HepG2 (cell line): ENCODE measurements around the gene SCAF8. TPM values are rescaled to one million over a fixed set of nuclear protein-coding genes. Genes with fewer than 3 reads are reported as not detected.
A peak's percentile ranks its signal among the peaks of the same experiment; 100 is the strongest.

ENCODE experiments used
- DPF2 ChIP-seq: sonication (generic); formaldehyde crosslinking; IDR thresholded peaks from 2 replicates; pipeline ENCODE4 v1.4.0; 2020; ENCODE audit warnings: mild to moderate bottlenecking, low read depth, missing genetic modification reagents, borderline replicate concordance
- E2F1 ChIP-seq: sonication (generic); formaldehyde crosslinking; IDR thresholded peaks from 2 replicates; pipeline ENCODE4 v1.5.0; 2020; ENCODE audit warnings: missing genetic modification reagents
- GATAD1 ChIP-seq: IDR thresholded peaks from 2 replicates; pipeline ENCODE4 v1.6.1; 2016; ENCODE audit warnings: missing genetic modification reagents, missing compliant biosample characterization
- KDM3A ChIP-seq: IDR thresholded peaks from 2 replicates; pipeline ENCODE4 v1.6.1; 2018; ENCODE audit warnings: low read depth, missing compliant biosample characterization
- KDM5B ChIP-seq: sonication (generic); formaldehyde crosslinking; IDR thresholded peaks from 2 replicates; pipeline ENCODE4 v1.4.0; 2020; ENCODE audit warnings: missing genetic modification reagents, mild to moderate bottlenecking, borderline replicate concordance
- KIAA2018 ChIP-seq: sonication (generic); formaldehyde crosslinking; IDR thresholded peaks from 2 replicates; pipeline ENCODE4 v1.5.0; 2020; ENCODE audit warnings: mild to moderate bottlenecking, missing genetic modification reagents, borderline replicate concordance
- MED1 ChIP-seq: sonication (generic); formaldehyde crosslinking; IDR thresholded peaks from 2 replicates; pipeline ENCODE4 v1.4.0; 2020; ENCODE audit warnings: missing genetic modification reagents
- PAF1 ChIP-seq: IDR thresholded peaks from 2 replicates; pipeline ENCODE4 v1.6.1; 2016; ENCODE audit warnings: missing genetic modification reagents, missing compliant biosample characterization
- RORA ChIP-seq: sonication (generic); formaldehyde crosslinking; IDR thresholded peaks from 2 replicates; pipeline ENCODE4 v1.5.0; 2020; ENCODE audit warnings: mild to moderate bottlenecking, missing genetic modification reagents, moderate library complexity
- SIN3B ChIP-seq: fragments of 150-350 bp; IDR thresholded peaks from 2 replicates; pipeline ENCODE4 v1.6.1; 2014; ENCODE audit warnings: low read length
- SIX1 ChIP-seq: sonication (generic); formaldehyde crosslinking; IDR thresholded peaks from 2 replicates; pipeline ENCODE4 v1.4.0; 2020; ENCODE audit warnings: missing genetic modification reagents, borderline replicate concordance
- TARDBP ChIP-seq: sonication (generic); formaldehyde crosslinking; IDR thresholded peaks from 2 replicates; pipeline ENCODE4 v1.8.0; 2022; ENCODE audit warnings: mild to moderate bottlenecking, missing genetic modification reagents
- ZNF292 ChIP-seq: sonication (generic); formaldehyde crosslinking; IDR thresholded peaks from 2 replicates; pipeline ENCODE4 v1.8.1; 2022; ENCODE audit warnings: mild to moderate bottlenecking, low read depth, missing genetic modification reagents, borderline replicate concordance
- ZNF543 ChIP-seq: sonication (generic); formaldehyde crosslinking; IDR thresholded peaks from 2 replicates; pipeline ENCODE4 v1.4.0; 2020; ENCODE audit warnings: mild to moderate bottlenecking, missing genetic modification reagents
- polyA plus RNA-seq, 8 experiments: library from polyadenylated mRNA; depleted of rRNA in 3 of 8; stranded (reverse) in 7 of 8; unstranded in 1 of 8; fragments of >200 nt; fragmentation: Illumina TruSeq in 4 of 8; extraction: Trizol in 4 of 8; gene quantifications; 2 replicates each; pipeline versions ENCODE4 v1.2.1 to v1.2.3, GENCODE V29; 2011 to 2016; ENCODE audit warnings: low read depth in 4 of 8, missing spikeins in 1 of 8, mixed read lengths in 1 of 8; ENCODE audit not compliant: insufficient read depth in 1 of 8
- total RNA-seq, 5 experiments: library from RNA; depleted of rRNA; stranded (reverse); fragments of >200 nt; fragmentation: Illumina TruSeq; extraction: Trizol; gene quantifications; 2 replicates each; pipeline ENCODE4 v1.2.3, GENCODE V29; 2016; ENCODE audit warnings: low read depth in 1 of 5
- TF ChIP-seq, protein P1 (sequence below): sonication (generic); formaldehyde crosslinking; IDR thresholded peaks from 2 replicates; pipeline ENCODE4 v1.5.0; 2020; ENCODE audit warnings: mild to moderate bottlenecking, missing genetic modification reagents

The SCAF8 gene
- total and polyA plus RNA-seq, 2 of the 13 experiments (the other 11 are each of a cell fraction or from before 2014, with no cell fraction given), result 15.3 to 40.8 TPM

GRCh38 chr6:154733626-154734382 lies 588 bp downstream of the SCAF8 start (continued):
- TF ChIP-seq KIAA2018 (CRISPR knock-in tag) (no peak), TARDBP (CRISPR knock-in tag) (no peak; the same call in 1 of the 2 replicates), ZNF543 (peak; percentile 95), PAF1 (CRISPR knock-in tag) (no peak), DPF2 (no peak), KDM3A (CRISPR knock-in tag) (peak; percentile 59; the same call in 1 of the 2 replicates), SIN3B (no peak), SIX1 (no peak), GATAD1 (peak; percentile 63; the same call in 1 of the 2 replicates), ZNF292 (no peak), RORA (CRISPR knock-in tag) (no peak), MED1 (CRISPR knock-in tag) (no peak; the same call in none of the 2 replicates), E2F1 (CRISPR knock-in tag) (no peak), KDM5B (CRISPR knock-in tag) (peak; percentile 38; the same call in 1 of the 2 replicates)
- TF ChIP-seq, protein P1, sequence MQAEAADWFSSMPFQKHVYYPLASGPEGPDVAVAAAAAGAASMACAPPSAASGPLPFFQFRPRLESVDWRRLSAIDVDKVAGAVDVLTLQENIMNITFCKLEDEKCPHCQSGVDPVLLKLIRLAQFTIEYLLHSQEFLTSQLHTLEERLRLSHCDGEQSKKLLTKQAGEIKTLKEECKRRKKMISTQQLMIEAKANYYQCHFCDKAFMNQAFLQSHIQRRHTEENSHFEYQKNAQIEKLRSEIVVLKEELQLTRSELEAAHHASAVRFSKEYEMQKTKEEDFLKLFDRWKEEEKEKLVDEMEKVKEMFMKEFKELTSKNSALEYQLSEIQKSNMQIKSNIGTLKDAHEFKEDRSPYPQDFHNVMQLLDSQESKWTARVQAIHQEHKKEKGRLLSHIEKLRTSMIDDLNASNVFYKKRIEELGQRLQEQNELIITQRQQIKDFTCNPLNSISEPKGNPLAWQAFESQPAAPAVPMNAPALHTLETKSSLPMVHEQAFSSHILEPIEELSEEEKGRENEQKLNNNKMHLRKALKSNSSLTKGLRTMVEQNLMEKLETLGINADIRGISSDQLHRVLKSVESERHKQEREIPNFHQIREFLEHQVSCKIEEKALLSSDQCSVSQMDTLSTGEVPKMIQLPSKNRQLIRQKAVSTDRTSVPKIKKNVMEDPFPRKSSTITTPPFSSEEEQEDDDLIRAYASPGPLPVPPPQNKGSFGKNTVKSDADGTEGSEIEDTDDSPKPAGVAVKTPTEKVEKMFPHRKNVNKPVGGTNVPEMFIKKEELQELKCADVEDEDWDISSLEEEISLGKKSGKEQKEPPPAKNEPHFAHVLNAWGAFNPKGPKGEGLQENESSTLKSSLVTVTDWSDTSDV (CRISPR knock-in tag), result peak; percentile 76; the same call in 1 of the 2 replicates
